K562 (cell line): Measurements from ENCODE around the gene EXOC6. TPM values are rescaled to one million over a fixed set of nuclear protein-coding genes. Genes with fewer than 3 reads are reported as not detected.

Experiments
- BHLHE40 ChIP-seq: IDR thresholded peaks from 2 replicates; pipeline ENCODE4 v1.6.1; 2011; ENCODE audit warnings: low read length, improper control_type of control experiment
- ELF1 ChIP-seq: fragments of 200-800 bp; sonication (Bioruptor generic); IDR thresholded peaks from 2 replicates; pipeline ENCODE4 v1.6.1; 2016; ENCODE audit warnings: missing genetic modification characterization, missing compliant biosample characterization
- IFI16 ChIP-seq: fragments of 250-450 bp; sonication (Bioruptor Pico); IDR thresholded peaks from 2 replicates; pipeline ENCODE4 v2.1.2; 2022; ENCODE audit warnings: mild to moderate bottlenecking, inconsistent platforms
- LARP7 ChIP-seq: fragments of 450-650 bp; IDR thresholded peaks from 2 replicates; pipeline ENCODE4 v1.6.1; 2016
- MTF1 ChIP-seq: fragments of 250-450 bp; sonication (Bioruptor Pico); IDR thresholded peaks from 2 replicates; pipeline ENCODE4 v1.9.0; 2021; ENCODE audit warnings: moderate library complexity, mild to moderate bottlenecking, inconsistent platforms, borderline replicate concordance
- NR1H2 ChIP-seq: sonication (generic); formaldehyde crosslinking; IDR thresholded peaks from 2 replicates; pipeline ENCODE4 v1.4.0; 2020; ENCODE audit warnings: mild to moderate bottlenecking, missing genetic modification reagents
- PRMT5 ChIP-seq: sonication (generic); formaldehyde crosslinking; IDR thresholded peaks from 2 replicates; pipeline ENCODE4 v1.5.0; 2020; ENCODE audit warnings: missing genetic modification reagents
- SREBF1 ChIP-seq: fragments of 150-350 bp; IDR thresholded peaks from 2 replicates; pipeline ENCODE4 v1.6.1; 2014; ENCODE audit warnings: antibody characterized with exemption, low read depth, low read length, borderline replicate concordance
- STAG1 ChIP-seq: sonication (generic); formaldehyde crosslinking; IDR thresholded peaks from 2 replicates; pipeline ENCODE4 v1.5.0; 2020; ENCODE audit warnings: missing genetic modification reagents, borderline replicate concordance
- STAT5A ChIP-seq: IDR thresholded peaks from 2 replicates; pipeline ENCODE4 v1.6.1; 2012; ENCODE audit warnings: low read length, inconsistent platforms, borderline replicate concordance
- TFAP4 ChIP-seq: sonication (generic); formaldehyde crosslinking; IDR thresholded peaks from 2 replicates; pipeline ENCODE4 v1.8.0; 2022; ENCODE audit warnings: missing genetic modification reagents, mild to moderate bottlenecking, moderate library complexity, borderline replicate concordance
- ZFP1 ChIP-seq: fragments of 450-650 bp; formaldehyde crosslinking; IDR thresholded peaks from 2 replicates; pipeline ENCODE4 v1.4.0; 2020; ENCODE audit warnings: mild to moderate bottlenecking, mixed read lengths
- ZNF395 ChIP-seq: fragments of 200-800 bp; sonication (Bioruptor generic); IDR thresholded peaks from 2 replicates; pipeline ENCODE4 v1.6.1; 2017; ENCODE audit warnings: missing genetic modification characterization, missing compliant biosample characterization
- ZNF407 ChIP-seq: fragments of 450-650 bp; IDR thresholded peaks from 2 replicates; pipeline ENCODE4 v1.6.1; 2016; ENCODE audit warnings: low read depth
- ZNF436 ChIP-seq: fragments of 250-450, 450-650 bp; sonication (Bioruptor Pico); formaldehyde crosslinking; IDR thresholded peaks from 2 replicates; pipeline ENCODE4 v1.7.0; 2020; ENCODE audit warnings: mild to moderate bottlenecking
- polyA plus RNA-seq, 8 experiments: library from polyadenylated mRNA; depleted of rRNA in 4 of 8; stranded (reverse) in 5 of 8; unstranded in 3 of 8; fragments of >200 nt; fragmentation: Nextera tagmentation in 2 of 8; fragmentation: Illumina TruSeq in 1 of 8; extraction: Ambion mirVana in 2 of 8; extraction: Trizol in 1 of 8; gene quantifications; 2 replicates each; pipeline versions ENCODE4 v1.2.1 to v1.2.3, GENCODE V29; 2011 to 2014; ENCODE audit warnings: inconsistent platforms in 1 of 8, missing spikeins in 1 of 8
- total RNA-seq, 7 experiments: library from RNA; depleted of rRNA in 6 of 7; stranded (reverse); fragments of >200 nt in 6 of 7; fragmentation: Illumina TruSeq in 2 of 7; extraction: Trizol in 2 of 7; gene quantifications; 2 replicates each; pipeline versions ENCODE4 v1.2.1 to v1.2.3, GENCODE V29; 2011 to 2021; ENCODE audit warnings: low replicate concordance in 1 of 7

Gene EXOC6
- total and polyA plus RNA-seq, 9 of the 15 experiments (the other 6 are each of a cell fraction or from before 2014, with no cell fraction given), result 13.9 to 42.8 (median 24.9) TPM

GRCh38 chr10:92822060-92822634 is 26.2 kb upstream of the EXOC6 start (continued):
- TF ChIP-seq ZNF395, result no peak
- TF ChIP-seq STAG1, result no peak
- TF ChIP-seq TFAP4 (CRISPR knock-in tag), result no peak
- TF ChIP-seq LARP7, result no peak
- TF ChIP-seq SREBF1, result no peak
- TF ChIP-seq ZNF407, result no peak
- TF ChIP-seq STAT5A, result no peak
- TF ChIP-seq ZFP1 (CRISPR knock-in tag), result no peak
- no peak for TF ChIP-seq NR1H2 (CRISPR knock-in tag)
- peak; percentile 83 for TF ChIP-seq ELF1 (tag)
- no peak for TF ChIP-seq IFI16 (CRISPR knock-in tag)
- no peak for TF ChIP-seq MTF1
- no peak for TF ChIP-seq BHLHE40
- TF ChIP-seq ZNF436 (CRISPR knock-in tag), result no peak
- TF ChIP-seq PRMT5 (CRISPR knock-in tag), result no peak
